Activated T-cell treated with anti-CD3 and anti-CD28 coated beads, Interleukin-2, amount 50 U/mL, for 1 hour (primary cell): ENCODE data around the gene GLS2.
"Not testable (repeated sequence)": the region's sequence is repeated elsewhere in the genome, so short reads cannot be mapped to it uniquely, and the experiment has no call there.

Source experiments
- DNase-seq: peaks from one replicate; pipeline ENCODE4 v3.0.0-alpha.2; 2020

GLS2 gene

DNA sequence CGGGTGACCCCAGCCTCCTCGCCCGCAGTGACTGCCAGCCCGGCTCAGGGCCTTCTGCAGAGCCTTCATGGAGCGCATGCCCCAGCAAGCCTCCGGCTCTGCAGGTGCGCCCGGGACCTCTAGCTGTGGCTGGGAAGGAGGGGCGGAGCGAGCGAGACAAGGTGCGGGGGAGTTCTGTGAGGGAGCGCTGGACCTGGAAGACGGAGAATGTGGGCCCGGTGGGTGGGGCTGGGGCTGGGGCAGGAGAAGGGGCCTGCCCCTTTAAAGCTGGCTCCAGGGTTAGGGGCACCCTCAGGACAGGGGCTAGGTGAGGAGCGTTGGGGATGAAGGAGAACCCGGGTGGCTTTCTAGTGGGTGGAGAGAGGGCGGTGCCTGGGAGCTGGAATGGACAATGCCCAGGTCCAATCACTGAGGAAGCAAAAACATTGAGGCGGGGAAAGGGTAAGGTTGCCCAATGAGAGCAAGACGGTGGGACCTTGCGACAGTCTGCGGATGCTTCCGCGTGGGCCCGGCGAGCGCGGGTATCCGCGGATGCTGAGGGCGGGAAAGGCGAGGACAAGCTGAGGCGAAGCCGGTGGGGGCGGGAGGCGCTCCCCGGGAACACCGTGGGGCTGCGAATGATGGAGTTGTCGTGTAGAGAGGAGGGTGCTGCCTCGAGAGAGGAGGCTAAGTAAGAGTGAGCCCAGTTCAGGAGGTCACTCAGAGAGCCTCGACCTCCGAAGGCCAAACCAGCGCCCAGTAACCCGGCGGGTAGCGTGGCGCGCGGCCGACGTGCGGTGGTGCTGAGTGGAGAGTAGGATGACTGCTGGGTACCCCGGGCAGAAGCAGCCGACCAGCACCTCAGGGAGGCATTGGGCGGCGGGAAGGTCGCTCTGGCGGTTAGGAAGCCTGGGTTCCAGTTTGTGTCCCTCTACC, at the start of gene GLS2:
Gene GLS2, minus strand, starts transcription at position 121 of the 915 bp plus-strand sequence. Its CDS starts 43 bp downstream, at position 78.
- peak; percentile 76 for DNase-seq

DNA sequence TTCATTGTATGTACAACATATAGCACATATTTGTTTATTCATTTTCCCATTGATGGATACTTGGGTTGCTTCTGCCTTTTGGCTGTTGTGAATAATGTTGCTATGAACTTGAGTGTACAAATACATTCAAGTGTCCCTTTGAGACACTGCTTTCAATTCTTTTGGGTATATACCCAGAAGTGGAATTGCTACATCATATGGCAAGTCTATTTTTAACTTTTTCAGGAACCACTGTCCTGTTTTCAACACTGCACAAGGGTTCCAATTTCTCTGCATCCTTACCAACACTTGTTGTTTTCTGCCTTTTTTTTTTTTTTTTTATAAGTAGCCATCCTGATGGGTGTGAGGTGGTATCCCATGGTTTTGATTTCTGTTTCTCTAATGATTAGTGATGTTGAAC, 49.6 kb upstream of the GLS2 start:
- DNase-seq = no peak

DNA sequence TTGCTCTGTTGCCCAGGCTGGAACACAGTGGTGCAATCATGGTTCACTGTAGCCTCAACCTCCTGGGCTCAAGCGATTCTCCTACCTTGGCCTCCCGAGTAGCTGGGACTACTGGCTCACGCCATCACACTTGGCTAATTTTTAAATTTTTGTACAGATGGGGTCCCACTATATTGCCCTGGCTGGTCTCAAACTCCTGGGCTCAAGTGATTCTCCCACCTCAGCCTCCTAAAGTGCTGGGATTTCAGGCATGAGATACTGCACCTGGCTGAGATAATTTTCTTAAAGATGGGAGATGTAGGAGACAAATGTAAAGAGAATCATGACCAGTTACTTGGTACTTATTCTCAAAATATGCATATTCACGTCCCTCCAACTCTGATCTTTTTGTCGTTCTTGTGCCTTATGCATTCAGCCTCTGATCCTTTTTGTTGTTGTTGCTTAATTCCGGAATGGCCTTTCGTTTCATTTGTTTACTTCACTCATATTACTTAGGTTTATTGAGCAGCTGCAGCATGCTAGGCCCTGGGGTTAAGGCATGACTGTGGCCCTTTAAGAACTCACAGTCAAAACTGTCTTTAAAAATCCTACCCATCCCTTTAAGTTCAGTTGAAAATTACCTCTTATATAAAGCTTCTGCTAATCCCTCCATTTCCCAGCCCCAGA, 42.6 kb upstream of the GLS2 start:
- DNase-seq = no peak

DNA sequence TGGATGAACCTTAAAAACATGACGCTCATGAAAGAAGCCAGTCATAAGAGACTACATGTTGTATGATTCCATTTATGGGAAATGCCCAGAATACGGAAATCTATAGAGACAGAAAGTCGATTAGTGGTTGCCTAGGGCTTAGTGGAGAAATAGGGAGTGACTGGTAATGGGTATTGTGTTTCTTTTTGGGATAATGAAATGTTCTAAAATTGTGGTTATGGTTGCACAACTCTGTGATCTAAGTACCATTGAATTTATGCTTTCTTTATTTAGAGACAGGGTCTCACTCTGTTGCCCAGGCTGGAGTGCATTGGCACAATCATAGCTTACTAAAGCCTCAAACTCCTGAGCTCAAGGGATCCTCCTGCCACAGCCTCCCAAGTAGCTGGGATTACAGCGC, 41.7 kb upstream of the GLS2 start:
- DNase-seq = no peak

DNA sequence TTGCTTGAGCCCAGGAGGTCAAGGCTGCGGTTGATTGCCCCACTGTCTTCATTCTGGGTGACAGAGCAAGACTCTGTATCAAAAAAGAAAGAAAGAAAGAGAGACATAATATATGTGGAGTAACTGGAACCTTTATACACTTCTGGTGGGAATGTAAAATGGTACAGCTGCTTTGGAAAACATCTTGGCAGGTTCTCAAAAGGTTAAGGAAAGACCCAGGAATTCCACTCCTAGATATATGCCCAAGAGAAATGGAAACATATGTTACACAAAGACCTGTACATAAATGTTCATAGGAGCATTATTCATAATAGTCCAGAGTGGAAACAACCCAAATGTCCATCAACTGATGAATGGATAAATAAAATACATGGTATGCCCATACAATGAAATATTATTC, 40.9 kb upstream of the GLS2 start:
- DNase-seq = no peak

DNA sequence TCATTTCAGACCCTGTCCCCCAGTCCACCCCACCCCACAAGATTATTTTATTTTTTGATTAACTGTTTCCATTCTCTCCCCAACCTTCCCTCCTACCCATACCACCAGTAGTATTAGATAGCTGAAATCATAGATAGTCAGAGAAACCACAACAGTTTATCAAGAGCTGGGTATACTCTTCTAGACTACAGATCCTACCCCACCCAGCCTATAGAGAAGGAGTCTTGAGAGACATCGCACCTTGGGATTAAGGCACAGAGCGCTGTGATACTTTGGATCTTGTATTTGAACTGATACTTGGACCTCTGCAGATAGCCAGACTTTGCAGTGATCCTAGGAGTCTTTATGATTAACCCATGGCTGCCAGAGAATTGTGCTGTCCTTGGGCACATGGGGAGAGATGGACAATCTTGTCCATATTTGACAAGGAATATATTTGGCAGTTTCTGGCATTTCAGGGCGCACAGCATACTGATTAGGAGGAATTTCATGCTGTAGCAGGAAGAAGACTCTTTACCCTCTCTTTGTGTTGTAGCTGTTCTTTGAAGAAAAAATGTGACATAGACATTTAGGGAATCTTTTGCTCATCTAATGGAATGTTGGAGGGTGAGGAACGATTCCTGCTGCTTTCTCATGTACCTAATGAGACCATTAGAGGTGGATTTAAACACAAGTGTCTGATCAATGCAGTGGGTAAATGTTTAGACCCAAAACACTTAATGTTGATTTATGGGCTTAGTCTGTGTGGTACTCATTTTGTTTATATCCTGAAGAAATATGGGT, 34.6 kb upstream of the GLS2 start:
- DNase-seq = no peak

DNA sequence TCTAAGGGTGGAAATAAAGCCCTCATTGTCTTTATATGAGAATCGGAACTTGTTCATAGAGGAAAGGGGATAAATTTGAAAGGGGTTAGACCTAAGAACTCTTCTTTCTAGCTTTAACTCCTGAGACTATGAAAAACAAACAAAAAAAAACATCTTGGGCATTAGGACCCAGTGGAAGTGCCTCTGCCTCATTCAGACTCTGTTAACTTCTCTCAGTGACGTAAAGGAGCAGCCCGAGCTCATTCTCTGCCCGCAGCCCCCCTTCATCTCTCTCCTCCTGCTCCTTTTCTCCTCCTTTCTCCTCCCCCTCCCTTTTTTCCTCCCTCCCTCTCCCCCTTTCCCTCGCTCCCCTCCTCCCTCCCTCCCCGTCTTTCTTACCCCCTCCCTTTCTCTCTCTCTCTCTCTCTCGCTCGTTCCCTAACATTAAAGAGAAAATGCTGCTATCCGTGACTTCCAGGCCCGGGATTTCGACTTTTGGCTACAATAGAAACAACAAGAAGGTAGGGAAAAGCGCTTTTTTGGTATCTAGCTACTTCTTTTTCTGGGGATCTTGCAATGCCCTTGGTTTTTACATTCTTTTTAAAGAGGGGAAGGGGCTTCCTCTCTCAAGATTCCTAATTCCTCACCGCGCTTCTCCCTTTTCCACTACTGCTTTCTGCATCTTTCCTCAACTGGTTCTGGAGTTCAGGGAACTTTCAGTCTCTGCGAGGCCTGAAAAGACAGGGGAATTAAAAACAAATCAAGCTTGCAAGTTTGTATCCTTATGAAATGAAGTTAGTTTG, 33.8 kb upstream of the GLS2 start, which contains the start of gene RBMS2:
Gene RBMS2, plus strand, starts transcription at position 231 of the 782 bp plus-strand sequence. Its CDS starts 204 bp downstream, at position 435.
- peak; percentile 46 for DNase-seq

DNA sequence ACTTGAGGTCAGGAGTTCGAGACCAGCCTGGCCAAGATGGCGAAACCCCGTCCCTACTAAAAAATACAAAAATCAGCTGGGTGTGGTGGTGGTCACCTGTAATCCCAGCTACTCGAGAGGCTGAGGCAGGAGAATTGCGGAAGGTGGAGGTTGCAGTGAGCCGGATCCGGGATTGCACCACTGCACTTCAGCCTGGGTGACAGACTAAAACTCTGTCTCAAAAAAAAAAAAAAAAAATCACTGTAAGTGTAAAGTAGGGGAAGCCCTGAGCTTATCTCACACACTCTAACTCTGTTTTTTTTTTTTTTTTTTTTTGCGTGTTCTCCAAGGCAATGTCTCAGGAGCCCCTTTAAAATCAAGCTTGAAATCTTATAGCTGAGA, 33.2 kb upstream of the GLS2 start:
- no peak for DNase-seq

DNA sequence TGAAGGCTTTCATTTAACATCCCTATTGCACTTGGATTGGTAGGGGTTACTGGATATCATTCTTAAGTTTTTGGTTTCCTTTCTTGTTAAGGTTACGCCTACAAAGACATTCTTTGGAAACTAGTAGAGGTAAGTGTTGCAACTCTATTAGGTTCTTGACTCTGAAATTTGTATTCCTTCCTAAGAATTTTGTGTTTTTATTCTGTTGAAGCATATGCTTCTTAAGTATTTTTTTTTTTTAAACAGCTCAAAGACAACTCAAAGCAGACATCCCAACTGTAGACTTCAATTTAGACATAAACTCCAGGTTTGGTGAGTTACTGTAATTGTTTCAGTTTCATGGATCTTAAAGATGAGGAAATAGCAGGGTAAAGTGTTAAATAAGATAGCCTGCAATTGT, 32.5 kb upstream of the GLS2 start:
- DNase-seq = no peak

DNA sequence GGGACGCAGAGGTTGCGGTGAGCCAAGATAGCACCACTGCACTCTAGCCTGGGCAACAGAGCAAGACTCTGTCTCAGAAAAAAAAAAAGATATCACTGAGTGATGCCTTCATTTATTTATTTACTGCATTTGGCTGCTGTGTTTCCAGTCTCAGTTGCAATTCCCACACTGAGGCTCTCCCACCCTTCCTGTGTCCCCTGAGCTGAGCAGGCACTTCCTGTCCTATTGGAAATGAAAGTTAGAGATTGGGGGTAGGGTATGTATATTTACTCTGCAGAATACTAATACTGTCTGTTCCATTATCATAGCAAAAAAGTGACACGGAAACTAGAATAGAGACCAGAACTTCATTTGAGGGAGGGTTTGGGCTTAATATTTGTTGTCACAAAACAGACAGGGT, 32.1 kb upstream of the GLS2 start:
- no peak for DNase-seq

DNA sequence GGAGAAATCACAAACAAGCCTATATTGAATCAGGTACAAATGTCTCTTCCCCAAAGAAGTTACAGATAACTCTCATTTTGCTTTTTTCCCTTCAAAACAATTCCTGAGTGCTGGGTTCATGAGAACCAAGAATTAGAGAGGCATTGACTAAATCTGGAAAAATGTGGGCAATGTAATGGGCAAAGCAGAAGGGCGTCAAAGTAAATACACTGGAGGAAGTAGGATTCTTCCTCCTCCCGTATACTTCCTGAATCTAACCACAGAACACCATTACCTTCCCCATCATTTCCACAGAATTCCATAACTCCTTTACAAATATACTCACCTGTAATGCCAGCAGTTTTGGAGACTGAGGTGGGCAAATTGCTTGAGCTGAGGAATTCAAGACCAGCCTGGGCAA, 30.6 kb upstream of the GLS2 start:
- no peak for DNase-seq

DNA sequence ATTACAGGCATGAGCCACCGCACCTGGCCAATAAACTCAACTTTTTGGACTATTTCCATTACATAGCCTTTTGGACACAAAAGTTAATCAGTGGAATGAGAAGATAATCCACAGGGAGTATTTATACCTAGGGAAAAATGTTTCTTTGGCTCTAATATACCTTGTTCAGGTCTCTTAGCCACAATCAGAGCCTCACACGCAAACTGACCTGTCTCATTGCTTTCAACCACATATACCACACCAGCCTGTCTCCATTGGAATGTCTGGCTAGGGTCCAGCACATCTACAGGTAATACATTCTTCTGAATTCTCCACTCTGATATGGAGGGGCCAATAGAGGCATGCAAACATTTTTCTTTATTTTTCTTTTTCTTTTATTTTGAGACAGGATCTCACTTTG, 29.9 kb upstream of the GLS2 start:
- no peak for DNase-seq

DNA sequence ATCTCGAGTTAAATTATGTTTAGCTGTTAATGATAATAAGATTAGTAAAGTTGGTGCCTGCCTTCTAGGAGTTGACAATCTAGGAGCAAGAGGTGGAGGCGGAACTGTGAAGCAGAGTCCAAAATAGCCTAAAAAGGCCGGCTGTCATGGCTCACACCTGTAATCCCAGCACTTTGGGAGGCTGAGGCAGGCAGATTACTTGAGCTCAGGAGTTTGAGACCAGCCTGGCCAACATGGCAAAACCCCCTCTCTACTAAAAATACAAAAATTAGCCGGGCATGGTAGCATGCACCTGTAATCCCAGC, 26.0 kb upstream of the GLS2 start:
- not testable (repeated sequence) for DNase-seq

DNA sequence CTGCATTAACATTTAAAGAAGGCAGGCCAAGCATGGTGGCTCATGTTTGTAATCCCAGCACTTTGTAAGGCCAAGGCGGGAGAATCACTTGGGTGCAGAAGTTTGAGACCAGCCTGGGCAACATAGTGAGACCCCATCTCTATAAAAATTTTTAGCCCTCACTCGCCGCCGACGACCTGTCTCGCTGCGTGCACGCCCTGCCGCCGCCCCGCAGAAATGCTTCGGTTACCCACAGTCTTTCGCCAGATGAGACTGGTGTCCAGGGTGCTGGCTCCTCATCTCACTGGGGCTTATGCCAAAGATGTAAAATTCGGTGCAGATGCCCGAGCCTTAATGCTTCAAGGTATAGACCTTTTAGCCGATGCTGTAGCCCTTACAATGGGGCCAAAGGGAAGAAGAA, 22.8 kb upstream of the GLS2 start:
- no peak for DNase-seq

DNA sequence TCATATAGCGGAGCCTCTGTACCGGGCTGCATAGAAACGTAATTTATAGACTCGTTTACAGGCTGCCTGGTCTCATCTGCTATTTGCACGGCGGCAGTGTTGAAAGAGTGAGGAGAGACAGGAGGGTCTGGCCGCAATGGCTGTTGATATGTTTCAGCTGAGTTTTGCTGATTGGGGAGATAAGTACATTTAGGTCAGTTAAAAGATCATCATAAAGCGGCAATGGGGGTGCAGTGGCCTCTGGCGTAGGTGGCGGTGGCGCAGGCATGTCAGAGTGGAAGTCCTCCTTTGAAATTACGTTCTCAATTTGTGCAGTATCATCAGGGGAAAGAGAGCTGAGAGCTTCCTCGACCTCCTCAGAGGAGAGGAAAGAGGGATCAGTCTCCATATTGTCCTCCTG, 11.9 kb upstream of the GLS2 start:
- DNase-seq = not testable (repeated sequence)

DNA sequence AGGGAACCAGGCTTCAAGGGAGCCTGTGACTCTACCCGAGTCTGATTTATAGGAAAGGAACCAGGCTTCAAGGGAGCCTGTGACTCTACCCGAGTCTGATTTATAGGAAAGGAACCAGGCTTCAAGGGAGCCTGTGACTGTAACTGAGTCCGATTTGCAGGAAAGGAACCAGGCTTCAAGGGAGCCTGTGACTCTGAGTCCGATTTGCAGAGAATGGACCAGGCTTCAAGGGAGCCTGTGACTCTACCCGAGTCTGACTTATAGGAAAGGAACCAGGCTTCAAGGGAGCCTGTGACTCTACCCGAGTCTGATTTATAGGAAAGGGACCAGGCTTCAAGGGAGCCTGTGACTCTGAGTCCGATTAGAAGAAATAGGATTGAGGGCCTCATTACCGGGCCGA, 11.5 kb upstream of the GLS2 start:
- DNase-seq = not testable (repeated sequence)

DNA sequence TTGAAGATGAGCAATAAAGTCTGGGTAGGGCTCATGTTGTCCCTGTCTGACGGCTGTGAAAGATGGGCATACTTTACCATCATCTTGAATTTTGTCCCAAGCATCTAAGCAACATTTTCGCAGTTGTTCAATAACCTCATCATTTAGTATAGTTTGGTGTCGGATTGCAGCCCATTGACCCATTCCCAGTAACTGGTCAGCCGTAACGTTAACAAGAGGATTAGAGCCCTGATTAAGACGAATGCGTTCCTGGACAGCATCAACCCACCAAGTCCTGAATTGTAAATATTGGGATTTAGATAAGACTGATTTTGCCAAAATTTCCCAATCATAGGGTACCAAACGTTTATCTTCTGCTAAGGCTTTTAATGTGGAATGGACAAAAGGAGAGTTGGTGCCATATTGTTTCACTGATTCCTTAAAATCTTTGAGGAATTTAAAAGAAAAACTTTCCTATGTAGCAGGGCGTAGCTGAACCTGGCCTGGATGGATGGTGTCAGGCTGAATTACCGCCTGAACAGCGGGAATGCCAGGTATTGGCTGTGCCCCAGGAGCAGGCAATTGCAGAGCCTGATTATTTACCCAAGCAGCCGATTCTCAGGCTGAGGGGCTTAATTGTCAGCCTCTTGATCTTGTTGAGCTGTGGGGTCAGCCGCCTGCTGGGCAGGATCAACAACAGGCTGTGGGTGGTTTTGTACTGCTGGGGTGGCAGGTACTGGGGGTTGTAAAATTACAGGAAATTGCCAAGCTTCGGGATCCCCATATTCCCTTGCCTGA, 10.4 kb upstream of the GLS2 start:
- DNase-seq = not testable (repeated sequence)

DNA sequence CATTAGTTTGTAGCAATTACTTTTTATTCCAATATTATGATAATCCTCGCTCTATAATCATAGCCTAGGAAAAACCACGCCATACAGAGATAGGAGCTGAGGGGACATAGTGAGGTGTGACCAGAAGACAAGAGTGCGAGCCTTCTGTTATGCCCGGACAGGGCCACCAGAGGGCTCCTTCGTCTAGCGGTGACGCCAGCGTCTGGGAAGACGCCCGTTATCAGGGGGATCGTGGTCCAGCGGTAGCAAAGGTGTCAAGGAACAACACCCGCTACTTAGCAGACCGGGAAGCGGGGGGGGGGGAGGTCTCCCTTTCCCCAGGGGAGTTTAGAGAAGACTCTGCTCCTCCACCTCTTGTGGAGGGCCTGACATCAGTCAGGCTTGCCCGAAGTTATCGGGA, 8.7 kb upstream of the GLS2 start:
- peak; percentile 73 for DNase-seq

DNA sequence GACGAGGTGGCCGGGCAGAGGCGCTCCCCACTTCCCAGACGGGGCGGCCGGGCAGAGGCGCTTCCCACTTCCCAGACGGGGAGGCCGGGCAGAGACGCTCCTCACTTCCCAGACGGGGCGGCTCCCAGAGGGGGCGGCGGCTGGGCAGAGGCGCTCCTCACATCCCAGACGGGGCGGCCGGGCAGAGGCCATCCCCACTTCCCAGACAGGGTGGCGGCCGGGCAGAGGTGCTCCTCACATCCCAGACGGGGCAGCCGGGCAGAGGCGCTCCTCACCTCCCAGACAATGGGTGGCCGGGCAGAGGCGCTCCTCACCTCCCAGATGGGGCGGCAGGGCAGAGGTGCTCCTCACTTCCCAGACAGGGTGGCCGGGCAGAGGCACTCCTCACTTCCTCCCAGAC, 6.5 kb upstream of the GLS2 start:
- DNase-seq = not testable (repeated sequence)

DNA sequence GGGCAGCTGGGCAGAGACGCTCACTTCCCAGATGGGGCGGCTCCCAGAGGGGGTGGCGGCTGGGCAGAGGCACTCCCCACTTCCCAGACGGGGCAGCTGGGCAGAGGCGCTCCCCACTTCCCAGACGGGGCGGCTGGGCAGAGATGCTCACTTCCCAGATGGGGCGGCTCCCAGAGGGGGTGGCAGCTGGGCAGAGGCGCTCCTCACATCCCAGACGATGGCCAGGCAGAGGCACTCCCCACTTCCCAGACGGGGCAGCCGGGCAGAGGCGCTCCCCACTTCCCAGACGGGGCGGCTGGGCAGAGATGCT, 6.1 kb upstream of the GLS2 start:
- not testable (repeated sequence) for DNase-seq

DNA sequence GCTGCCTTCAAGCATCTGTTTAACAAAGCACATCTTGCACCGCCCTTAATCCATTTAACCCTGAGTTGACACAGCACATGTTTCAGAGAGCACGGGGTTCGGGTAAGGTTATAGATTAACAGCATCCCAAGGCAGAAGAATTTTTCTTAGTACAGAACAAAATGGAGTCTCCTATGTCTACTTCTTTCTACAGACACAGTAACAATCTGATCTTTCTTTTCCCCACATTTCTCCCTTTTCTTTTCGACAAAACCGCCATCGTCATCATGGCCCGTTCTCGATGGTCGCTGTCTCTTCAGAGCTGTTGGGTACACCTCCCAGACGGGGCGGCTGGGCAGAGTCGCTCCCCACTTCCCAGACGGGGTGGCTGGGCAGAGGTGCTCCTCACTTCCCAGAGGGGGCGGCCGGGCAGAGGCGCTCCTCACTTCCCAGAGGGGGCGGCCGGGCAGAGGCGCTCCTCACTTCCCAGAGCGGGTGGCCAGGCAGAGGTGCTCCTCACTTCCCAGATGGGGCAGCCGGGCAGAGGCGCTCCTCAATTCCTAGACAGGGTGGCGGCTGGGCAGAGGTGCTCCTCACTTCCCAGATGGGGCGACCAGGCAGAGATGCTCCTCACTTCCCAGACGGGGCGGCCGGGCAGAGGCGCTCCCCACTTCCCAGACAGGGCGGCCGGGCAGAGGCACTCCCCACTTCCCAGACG, 5.6 kb upstream of the GLS2 start:
- not testable (repeated sequence) for DNase-seq

DNA sequence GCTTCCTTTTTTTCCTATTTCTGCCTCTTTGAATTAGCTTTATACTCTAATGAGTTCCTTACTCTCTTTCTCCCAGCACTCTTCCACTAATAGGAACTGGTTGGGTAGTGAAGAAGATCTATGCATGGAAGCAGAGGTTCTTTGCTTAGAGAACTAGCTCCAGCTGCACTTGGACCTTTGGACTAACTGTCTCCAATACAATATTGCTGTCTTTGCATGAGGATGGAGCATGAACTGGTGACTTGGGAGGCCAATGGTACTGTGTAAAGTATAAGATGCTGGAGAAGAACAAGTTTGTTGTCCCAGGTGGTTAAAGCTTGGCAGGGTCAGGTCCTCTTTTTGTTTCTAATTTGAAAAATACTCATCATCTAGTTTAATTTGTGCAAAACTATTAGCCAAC, 2.4 kb upstream of the GLS2 start:
- DNase-seq = no peak
